Stimulated activated CD4-positive, alpha-beta T cell treated with anti-CD3 and anti-CD28 coated beads, TNF-alpha, amount 100 ng/mL, for 4 hours (primary cell): Measurements from ENCODE around the gene PHIP.

ENCODE experiments used
- DNase-seq, 3 experiments: peaks; one replicate each; pipeline ENCODE4 v3.0.0-alpha.2; 2020; ENCODE audit warnings: low read depth in 3 of 3

PHIP gene

DNA sequence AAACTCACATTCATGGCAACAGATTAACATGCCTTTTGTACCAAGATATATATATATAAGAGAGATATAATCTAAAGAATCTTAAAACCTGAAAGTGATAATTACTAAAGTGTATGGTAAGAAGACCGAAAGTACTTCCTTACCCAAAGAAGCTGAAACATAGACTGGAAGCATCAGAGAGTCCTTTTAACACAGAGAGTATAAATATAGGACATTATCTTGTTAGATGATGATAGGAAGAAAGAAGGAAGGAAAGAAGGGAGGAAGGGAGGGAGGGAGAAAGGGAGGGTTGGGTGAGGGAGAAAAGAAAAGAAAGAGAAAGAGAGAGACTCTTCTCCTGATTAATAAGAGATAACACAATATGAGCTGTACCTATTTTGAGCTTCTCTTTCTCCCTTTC, 68.2 kb downstream of the PHIP start:
- DNase-seq = no peak

- no peak for DNase-seq
Measured at GRCh38 chr6:79005497-79005896, 72.6 kb downstream of the PHIP start.

GRCh38 chr6:79005024-79005423, 73.0 kb downstream of the PHIP start:
- DNase-seq = no peak

GRCh38 chr6:79004239-79004638, 73.8 kb downstream of the PHIP start:
- DNase-seq = no peak

GRCh38 chr6:79001415-79001814, 76.6 kb downstream of the PHIP start:
- no peak for DNase-seq

- DNase-seq = no peak
Measured at GRCh38 chr6:78999737-79000136, 78.3 kb downstream of the PHIP start.

DNA sequence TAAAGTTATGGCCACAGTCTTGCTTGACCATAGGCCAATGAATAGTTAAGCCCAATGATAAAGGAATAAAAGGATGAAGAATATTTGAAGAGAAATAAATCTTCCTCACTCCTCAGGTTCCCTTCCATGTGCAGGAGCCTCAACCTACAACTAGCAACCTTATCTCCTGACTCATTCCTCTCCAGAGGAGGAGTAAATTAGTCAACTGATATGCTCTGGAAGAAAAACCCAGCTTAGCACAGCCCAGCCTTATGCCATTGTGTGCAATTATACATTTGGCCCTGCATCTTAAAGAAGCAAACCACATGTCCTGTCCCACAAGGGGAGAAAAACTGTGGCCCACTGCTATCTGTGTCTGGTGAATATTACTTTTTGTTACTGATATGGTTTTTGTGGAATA, 82.1 kb downstream of the PHIP start:
- no peak for DNase-seq

- no peak for DNase-seq
Measured at GRCh38 chr6:78995346-78995745, 82.7 kb downstream of the PHIP start.

DNA sequence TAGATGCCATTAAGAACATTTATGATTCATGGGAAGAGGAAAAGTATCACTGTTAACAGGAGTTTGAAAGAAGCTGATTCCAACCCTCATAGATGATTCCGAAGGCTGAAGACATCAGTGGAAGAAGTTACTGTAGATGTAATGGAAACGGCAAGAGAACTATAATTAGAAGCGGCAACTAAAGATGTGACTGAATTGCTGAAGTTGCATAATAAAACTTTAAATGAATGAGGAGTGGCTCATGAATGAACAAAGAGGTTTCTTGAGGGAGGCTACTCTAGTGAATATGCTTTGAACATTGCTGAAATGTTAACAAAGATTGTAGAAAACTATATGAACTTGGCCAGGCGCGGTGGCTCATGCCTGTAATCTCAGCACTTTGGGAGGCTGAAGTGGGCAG, 84.1 kb downstream of the PHIP start:
- DNase-seq = no peak

DNA sequence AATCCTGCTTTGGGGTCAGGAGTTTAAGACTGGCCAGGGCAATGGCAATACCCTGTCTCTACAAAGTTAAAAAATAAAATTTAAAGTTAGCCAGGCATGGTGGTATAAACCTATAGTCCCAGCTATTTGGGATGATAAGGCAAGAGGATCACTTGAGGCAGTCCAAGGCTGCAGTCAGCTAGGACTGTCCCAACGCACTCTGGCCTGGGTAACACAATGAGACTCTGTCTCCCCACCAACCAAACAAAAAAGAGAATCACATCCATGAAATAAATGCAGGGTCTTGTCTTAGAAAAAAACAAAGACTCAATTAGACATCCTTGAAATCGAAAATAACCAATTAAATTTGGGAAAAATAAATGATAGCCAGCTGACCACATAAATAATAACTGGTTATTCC, 88.9 kb downstream of the PHIP start:
- DNase-seq = no peak

DNA sequence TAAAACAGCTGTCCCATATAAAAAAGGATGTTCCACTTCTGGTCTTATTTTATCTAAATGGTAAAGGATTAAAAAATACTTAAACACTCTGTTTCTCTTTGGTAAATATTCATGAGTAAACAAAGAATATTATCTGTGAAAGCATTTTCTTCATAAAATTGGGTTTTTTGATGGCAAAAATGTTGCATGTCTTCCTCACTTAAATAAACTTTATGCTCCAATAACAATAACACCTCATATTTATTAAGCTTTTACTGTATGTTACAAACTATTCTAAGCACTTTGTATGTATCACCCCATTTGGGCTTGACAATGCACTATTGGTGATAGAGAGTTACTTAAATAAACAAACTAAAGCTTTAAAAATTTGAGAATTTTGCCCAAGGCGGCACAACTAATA, 91.9 kb downstream of the PHIP start:
- DNase-seq = no peak

GRCh38 chr6:78984225-78984950, 93.7 kb downstream of the PHIP start:
- DNase-seq = no peak

GRCh38 chr6:78967191-78967590, 110.9 kb downstream of the PHIP start:
- no peak for DNase-seq

DNA sequence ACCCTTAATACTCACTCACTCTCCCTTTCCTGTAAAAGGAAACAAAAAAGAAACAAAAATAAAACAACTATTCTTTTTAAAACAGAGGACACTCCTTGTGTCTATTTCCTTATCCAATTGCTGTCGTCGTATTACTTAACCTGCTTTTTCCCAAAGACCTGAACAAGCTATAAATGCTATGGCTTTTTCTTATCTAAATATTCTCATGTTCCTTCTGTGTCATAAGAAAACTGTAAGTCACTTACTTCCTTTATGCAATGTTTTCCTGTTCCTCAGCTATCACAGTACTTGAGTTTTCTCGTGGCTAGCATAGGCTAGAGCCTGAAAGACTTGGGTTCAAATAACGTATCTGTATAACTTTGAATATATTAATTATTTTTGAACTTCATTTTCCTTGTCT, 111.5 kb downstream of the PHIP start:
- DNase-seq = no peak

GRCh38 chr6:78962448-78962847, 115.6 kb downstream of the PHIP start:
- DNase-seq = no peak

GRCh38 chr6:78954740-78955139, 123.3 kb downstream of the PHIP start:
- DNase-seq = no peak

DNA sequence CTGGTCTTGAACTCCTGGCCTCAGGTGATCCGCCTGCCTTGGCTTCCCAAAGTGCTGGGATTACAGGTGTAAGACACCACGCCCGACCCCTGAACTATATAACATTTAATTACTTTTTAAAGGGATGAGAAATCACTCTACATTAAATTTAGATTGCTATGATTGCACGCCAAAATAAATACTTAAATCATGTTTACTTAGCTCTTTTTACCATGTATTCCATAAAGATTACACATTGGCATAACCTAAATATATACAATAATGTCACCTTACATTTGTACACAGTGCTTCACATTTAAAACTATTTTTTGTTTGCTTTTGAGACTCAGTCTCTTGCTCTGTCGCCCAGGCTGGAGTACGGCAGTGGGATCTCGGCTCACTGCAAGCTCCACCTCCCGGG, 124.3 kb downstream of the PHIP start:
- DNase-seq = no peak

- no peak for DNase-seq
Measured at GRCh38 chr6:78952362-78952761, 125.7 kb downstream of the PHIP start.

- no peak for DNase-seq
Measured at GRCh38 chr6:78948785-78949184, 129.3 kb downstream of the PHIP start.

DNA sequence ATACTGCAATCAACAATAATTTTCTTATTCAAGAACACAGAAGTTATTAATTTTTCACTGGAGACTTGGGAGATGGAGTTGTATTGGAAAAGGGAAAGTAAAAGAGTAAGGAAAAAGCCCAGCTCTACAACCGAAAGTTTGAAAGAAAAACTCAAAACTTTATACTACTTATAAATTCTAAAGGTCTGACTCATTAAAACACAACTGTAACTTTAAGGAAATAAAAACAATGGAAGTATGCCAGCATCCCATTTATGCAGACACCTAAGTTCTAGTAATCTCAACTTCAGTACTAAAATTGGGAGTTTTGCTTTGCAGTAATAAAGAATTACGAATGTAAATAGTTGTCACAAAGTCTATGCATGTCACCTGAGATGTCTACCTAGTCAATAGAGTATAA, 130.1 kb downstream of the PHIP start:
- no peak for DNase-seq

GRCh38 chr6:78947529-78947928, 130.5 kb downstream of the PHIP start:
- no peak for DNase-seq

GRCh38 chr6:78942446-78942845, 135.6 kb downstream of the PHIP start:
- DNase-seq = no peak

- DNase-seq = no peak
Measured at GRCh38 chr6:78936515-78936914, 141.5 kb downstream of the PHIP start.

GRCh38 chr6:78935553-78935952, 142.5 kb downstream of the PHIP start:
- no peak for DNase-seq
